MM.1S (cell line): ENCODE results near the gene THRAP3.

Experiments used
- CTCF ChIP-seq: fragments of 300-600 bp; sonication (generic); IDR thresholded peaks from 2 replicates; pipeline ENCODE4 v1.5.1; 2016; ENCODE audit warnings: antibody characterized with exemption, low read length, mixed read lengths
- EZH2 ChIP-seq: fragments of 300-600 bp; sonication (generic); optimal IDR thresholded peaks from 2 replicates; pipeline ENCODE3; 2017; ENCODE audit warnings: low read depth, mild to moderate bottlenecking, antibody characterized with exemption, low read length, mixed read lengths
- EZH2phosphoT487 ChIP-seq: fragments of 300-600 bp; sonication (generic); IDR thresholded peaks from 2 replicates; pipeline ENCODE4 v1.6.1; 2018; ENCODE audit warnings: antibody characterized with exemption, low read length

- TF ChIP-seq EZH2 (no peak), CTCF (no peak), EZH2phosphoT487 (no peak)
Measured at GRCh38 chr1:36251794-36252481, 27.7 kb downstream of the THRAP3 start.
